A673 (cell line): ENCODE data around the gene MORN5. TPM values are rescaled to one million over a fixed set of nuclear protein-coding genes. Genes with fewer than 3 reads are reported as not detected.

ENCODE experiments used
- BruUV-seq: library from RNA; stranded (reverse); fragments of 400-500 nt; replicated peaks from 2 replicates; lab custom pipeline; 2021; lab: Mats Ljungman, UMichigan
- CTCF ChIA-PET: fragments of 300-600 bp; sonication (Branson Sonifier 250); formaldehyde crosslinking; loops from one replicate; lab custom pipeline; 2022; ENCODE audit warnings: antibody characterized with exemption; lab: Charles Lee
- POLR2A ChIA-PET: fragments of 300-600 bp; sonication (Branson Sonifier 250); formaldehyde crosslinking; loops from one replicate; lab custom pipeline; 2022; ENCODE audit warnings: antibody characterized with exemption; ENCODE audit not compliant: low non-redundant PET; lab: Charles Lee
- DNase-seq: peaks from one replicate; pipeline ENCODE4 v3.0.0-alpha.2; 2015; ENCODE audit warnings: low spot score
- H3K27ac ChIP-seq: fragments of 200-600 bp; sonication (generic); 2 replicates; pipeline ENCODE4 v1.5.1; 2016; ENCODE audit warnings: mixed run types, low read depth, mild to moderate bottlenecking, mixed read lengths, antibody characterized with exemption, low read length; ENCODE audit not compliant: poor library complexity, severe bottlenecking
- H3K27me3 ChIP-seq: fragments of 200-600 bp; sonication (generic); replicated peaks from 2 replicates; pipeline ENCODE4 v1.6.1; 2017; ENCODE audit warnings: mixed run types, low read depth, mild to moderate bottlenecking, mixed read lengths, antibody characterized with exemption, low read length; ENCODE audit not compliant: insufficient read depth, poor library complexity
- H3K36me3 ChIP-seq: fragments of 200-600 bp; sonication (generic); 2 replicates; pipeline ENCODE4 v1.6.1; 2016; ENCODE audit warnings: mixed run types, mild to moderate bottlenecking, mixed read lengths, antibody characterized with exemption, low read length; ENCODE audit not compliant: insufficient read depth, poor library complexity, severe bottlenecking
- H3K4me1 ChIP-seq: fragments of 200-600 bp; sonication (generic); 2 replicates; pipeline ENCODE4 v1.6.1; 2017; ENCODE audit warnings: mixed run types, mild to moderate bottlenecking, mixed read lengths, antibody characterized with exemption, low read length; ENCODE audit not compliant: insufficient read depth, poor library complexity, severe bottlenecking
- H3K4me3 ChIP-seq: fragments of 200-600 bp; sonication (generic); 2 replicates; pipeline ENCODE4 v1.5.1; 2016; ENCODE audit warnings: low read depth, mixed run types, mild to moderate bottlenecking, mixed read lengths, low read length; ENCODE audit not compliant: poor library complexity, severe bottlenecking
- H3K9me3 ChIP-seq: fragments of 200-600 bp; sonication (generic); 2 replicates; pipeline ENCODE4 v1.6.1; 2016; ENCODE audit warnings: mixed run types, low read depth, mild to moderate bottlenecking, mixed read lengths, antibody characterized with exemption, low read length; ENCODE audit not compliant: poor library complexity, severe bottlenecking
- CTCF ChIP-seq: fragments of 300-800, 200-600 bp; sonication (generic); conservative IDR thresholded peaks from 2 replicates; pipeline ENCODE4 v1.5.1; 2017; ENCODE audit warnings: low read depth, mild to moderate bottlenecking, antibody characterized with exemption, low read length, moderate library complexity, mixed read lengths
- EZH2 ChIP-seq: fragments of 200-600 bp; sonication (generic); IDR thresholded peaks from 2 replicates; pipeline ENCODE4 v1.6.1; 2017; ENCODE audit warnings: borderline replicate concordance, low read depth, mild to moderate bottlenecking, mixed read lengths, antibody characterized with exemption, low read length; ENCODE audit not compliant: poor library complexity, severe bottlenecking
- intact Hi-C: fragments of 100-400 bp; cut with micrococcal nuclease; formaldehyde crosslinking; loops from one replicate; pipeline ENCODE4 v1.10.0; 2022; ENCODE audit not compliant: unreplicated experiment
- total RNA-seq: library from RNA; stranded (reverse); gene quantifications from 2 replicates; pipeline ENCODE4 v1.2.3, GENCODE V29; 2021

MORN5 gene
- total RNA-seq, 1 experiment from 2014 or later, result not detected

- ChIA-PET POLR2A (no interaction called here), CTCF (no interaction called here)
- TF ChIP-seq CTCF (no peak), EZH2 (no peak)
- Histone ChIP-seq H3K4me1 (no peaks in the 10 kb centered on the region), H3K4me3 (no peak overlapping the region), H3K9me3 (no peaks in the 10 kb centered on the region), H3K36me3 (no peaks in the 10 kb centered on the region), H3K27ac (no peak overlapping the region), H3K27me3 (peaks cover 34% of the 10 kb centered on the region)
- intact Hi-C loops, result no loop called here
- DNase-seq, result no peak
- no TSS peak for BruUV-seq
Measured at GRCh38 chr9:122206118-122207046, 46.7 kb downstream of the MORN5 start.

- no peak for DNase-seq
- BruUV-seq, result no TSS peak
- H3K4me1 ChIP-seq, result no peaks in the 10 kb centered on the region
- ChIA-PET POLR2A (no interaction called here), CTCF (no interaction called here)
- TF ChIP-seq CTCF (no peak), EZH2 (no peak)
- H3K9me3 ChIP-seq, result no peaks in the 10 kb centered on the region
- H3K36me3 ChIP-seq, result no peaks in the 10 kb centered on the region
- H3K27ac ChIP-seq, result no peak overlapping the region
- peaks cover 41% of the 10 kb centered on the region for H3K27me3 ChIP-seq
- intact Hi-C loops, result no loop called here
- H3K4me3 ChIP-seq, result no peak overlapping the region
Measured at GRCh38 chr9:122207096-122207495, 47.4 kb downstream of the MORN5 start.

GRCh38 chr9:122209451-122209850 lies 49.7 kb downstream of the MORN5 start:
- intact Hi-C loops, result no loop called here
- no peak overlapping the region for H3K27ac ChIP-seq
- ChIA-PET POLR2A (no interaction called here), CTCF (interaction anchor here (0.6 kb wide), 1 partner anchor 142 kb away, joined by 5 read pairs; no protein-coding TSS in a partner anchor)
- no peaks in the 10 kb centered on the region for H3K36me3 ChIP-seq
- no peak overlapping the region for H3K4me3 ChIP-seq
- H3K4me1 ChIP-seq, result peaks cover 8% of the 10 kb centered on the region
- H3K9me3 ChIP-seq, result no peaks in the 10 kb centered on the region
- no peak for DNase-seq
- peaks cover 64% of the 10 kb centered on the region for H3K27me3 ChIP-seq
- BruUV-seq, result no TSS peak
- no peak for TF ChIP-seq CTCF
- TF ChIP-seq EZH2, result no peak
